DND-41 (cell line): ENCODE data around the gene CCDC73.

Experiments
- ATAC-seq: fragments of 200-7000 bp; cut with Tn5 transposase; 3 replicates; pipeline ENCODE4 v1.9.1; 2021; ENCODE audit warnings: low read depth; ENCODE audit not compliant: insufficient read depth
- DNase-seq: peaks from one replicate; pipeline ENCODE4 v3.0.0-alpha.2; 2020
- H2AFZ ChIP-seq: 2 replicates; pipeline ENCODE4 v1.6.0; 2012; ENCODE audit warnings: low read depth, low read length
- H3K27ac ChIP-seq: 2 replicates; pipeline ENCODE4 v1.5.1; 2012; ENCODE audit warnings: low read length, inconsistent platforms
- H3K27me3 ChIP-seq: fragments of 200-600 bp; sonication (generic); 2 replicates; pipeline ENCODE4 v1.6.0; 2012; ENCODE audit warnings: low read length, mild to moderate bottlenecking, inconsistent platforms; ENCODE audit not compliant: insufficient read depth, poor library complexity
- H3K36me3 ChIP-seq: 2 replicates; pipeline ENCODE4 v1.5.1; 2012; ENCODE audit warnings: low read length, inconsistent platforms; ENCODE audit not compliant: insufficient read depth
- H3K4me1 ChIP-seq: 2 replicates; pipeline ENCODE4 v1.5.1; 2012; ENCODE audit warnings: mild to moderate bottlenecking, low read length; ENCODE audit not compliant: insufficient read depth
- H3K4me2 ChIP-seq: 2 replicates; pipeline ENCODE4 v1.6.0; 2012; ENCODE audit warnings: mild to moderate bottlenecking, moderate library complexity, low read length, inconsistent platforms; ENCODE audit not compliant: insufficient read depth
- H3K4me3 ChIP-seq, 2 experiments: fragments of 200-600 bp in 1 of 2; shearing (Covaris generic) in 1 of 2; 2 replicates each; pipeline ENCODE4 v1.5.1; 2012 to 2016; ENCODE audit warnings: inconsistent platforms in 2 of 2, low read length in 2 of 2, mild to moderate bottlenecking in 2 of 2, low read depth in 1 of 2, moderate library complexity in 1 of 2
- H3K79me2 ChIP-seq: 2 replicates; pipeline ENCODE4 v1.6.0; 2012; ENCODE audit warnings: low read length, inconsistent platforms; ENCODE audit not compliant: insufficient read depth
- H3K9ac ChIP-seq: 2 replicates; pipeline ENCODE4 v1.6.0; 2012; ENCODE audit warnings: low read depth, mild to moderate bottlenecking, inconsistent platforms, low read length, moderate library complexity
- H3K9me3 ChIP-seq: 2 replicates; pipeline ENCODE4 v1.5.1; 2012; ENCODE audit warnings: low read length, moderate library complexity, mild to moderate bottlenecking, inconsistent platforms; ENCODE audit not compliant: insufficient read depth, severe bottlenecking
- H4K20me1 ChIP-seq: 2 replicates; pipeline ENCODE4 v1.6.0; 2012; ENCODE audit warnings: low read length; ENCODE audit not compliant: insufficient read depth
- EZH2 ChIP-seq: IDR thresholded peaks from 3 replicates; pipeline ENCODE4 v1.6.1; 2012; ENCODE audit warnings: borderline replicate concordance, low read depth, mild to moderate bottlenecking, moderate library complexity, low read length, inconsistent platforms; ENCODE audit not compliant: severe bottlenecking
- TF ChIP-seq, protein P1 (sequence below): IDR thresholded peaks from 2 replicates; pipeline ENCODE4 v1.5.1; 2012; ENCODE audit warnings: borderline replicate concordance, low read length, moderate library complexity, mild to moderate bottlenecking; ENCODE audit not compliant: poor library complexity, severe bottlenecking; ENCODE audit errors: extremely low read depth

CCDC73 gene

DNA sequence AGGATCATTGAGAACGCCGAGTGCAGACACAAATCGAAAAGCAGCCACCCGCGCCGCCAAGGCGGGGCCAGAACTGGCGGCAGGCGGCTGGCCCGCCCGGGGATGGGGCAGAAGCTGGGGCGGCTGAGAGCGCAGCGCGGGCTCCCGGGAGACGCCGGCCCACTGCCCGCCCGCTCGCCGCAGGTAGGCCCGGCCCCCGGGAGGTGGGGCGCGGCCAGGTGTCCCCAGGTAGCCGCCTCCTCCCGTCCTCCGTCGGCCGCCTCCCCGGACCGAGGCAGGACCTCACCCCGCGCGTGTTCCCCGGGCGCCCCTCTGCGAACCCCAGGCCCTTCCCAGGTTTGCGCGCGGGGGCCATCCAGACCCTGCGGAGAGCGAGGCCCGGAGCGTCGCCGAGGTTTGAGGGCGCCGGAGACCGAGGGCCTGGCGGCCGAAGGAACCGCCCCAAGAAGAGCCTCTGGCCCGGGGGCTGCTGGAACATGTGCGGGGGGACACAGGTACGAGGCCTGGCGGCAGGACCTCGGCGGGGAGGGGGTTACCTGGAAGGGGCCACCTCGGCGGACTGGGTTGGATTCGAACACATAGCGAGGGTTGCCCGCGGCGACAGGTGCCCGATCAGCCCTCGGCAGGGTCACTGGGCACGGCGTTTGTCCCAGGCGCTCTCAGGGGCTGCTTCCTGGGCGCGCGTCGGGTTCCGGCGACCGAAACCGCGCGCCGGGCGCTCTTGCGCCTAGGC is 35.4 kb upstream of the CCDC73 start, which contains the start of gene PRRG4:
TSS of gene PRRG4 (plus strand) at position 248 of the 733 bp plus-strand sequence. CDS start 603 bp downstream, outside the sequence.
- peak; percentile 86 for ATAC-seq
- Histone ChIP-seq H3K9me3 (no peaks in the 10 kb centered on the region), H3K4me1 (peaks cover 12% of the 10 kb centered on the region), H3K36me3 (no peaks in the 10 kb centered on the region), H3K9ac (peak within 1 kb of the TSS; percentile 49), H3K27ac (no peak within 1 kb of the TSS), H3K79me2 (no peaks in the 10 kb centered on the region), H3K4me2 (peak within 1 kb of the TSS; percentile 79), H3K4me3 (peak within 1 kb of the TSS; percentile 34 to 58; a peak in 3 of 4 replicates), H3K27me3 (peaks cover 5% of the 10 kb centered on the region), H4K20me1 (no peaks in the 10 kb centered on the region), H2AFZ (peak within 1 kb of the TSS; percentile 94)
- TF ChIP-seq, protein P1, sequence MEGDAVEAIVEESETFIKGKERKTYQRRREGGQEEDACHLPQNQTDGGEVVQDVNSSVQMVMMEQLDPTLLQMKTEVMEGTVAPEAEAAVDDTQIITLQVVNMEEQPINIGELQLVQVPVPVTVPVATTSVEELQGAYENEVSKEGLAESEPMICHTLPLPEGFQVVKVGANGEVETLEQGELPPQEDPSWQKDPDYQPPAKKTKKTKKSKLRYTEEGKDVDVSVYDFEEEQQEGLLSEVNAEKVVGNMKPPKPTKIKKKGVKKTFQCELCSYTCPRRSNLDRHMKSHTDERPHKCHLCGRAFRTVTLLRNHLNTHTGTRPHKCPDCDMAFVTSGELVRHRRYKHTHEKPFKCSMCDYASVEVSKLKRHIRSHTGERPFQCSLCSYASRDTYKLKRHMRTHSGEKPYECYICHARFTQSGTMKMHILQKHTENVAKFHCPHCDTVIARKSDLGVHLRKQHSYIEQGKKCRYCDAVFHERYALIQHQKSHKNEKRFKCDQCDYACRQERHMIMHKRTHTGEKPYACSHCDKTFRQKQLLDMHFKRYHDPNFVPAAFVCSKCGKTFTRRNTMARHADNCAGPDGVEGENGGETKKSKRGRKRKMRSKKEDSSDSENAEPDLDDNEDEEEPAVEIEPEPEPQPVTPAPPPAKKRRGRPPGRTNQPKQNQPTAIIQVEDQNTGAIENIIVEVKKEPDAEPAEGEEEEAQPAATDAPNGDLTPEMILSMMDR, result no peak
- peak; percentile 58 for TF ChIP-seq EZH2
- peak; percentile 41 for DNase-seq

DNA sequence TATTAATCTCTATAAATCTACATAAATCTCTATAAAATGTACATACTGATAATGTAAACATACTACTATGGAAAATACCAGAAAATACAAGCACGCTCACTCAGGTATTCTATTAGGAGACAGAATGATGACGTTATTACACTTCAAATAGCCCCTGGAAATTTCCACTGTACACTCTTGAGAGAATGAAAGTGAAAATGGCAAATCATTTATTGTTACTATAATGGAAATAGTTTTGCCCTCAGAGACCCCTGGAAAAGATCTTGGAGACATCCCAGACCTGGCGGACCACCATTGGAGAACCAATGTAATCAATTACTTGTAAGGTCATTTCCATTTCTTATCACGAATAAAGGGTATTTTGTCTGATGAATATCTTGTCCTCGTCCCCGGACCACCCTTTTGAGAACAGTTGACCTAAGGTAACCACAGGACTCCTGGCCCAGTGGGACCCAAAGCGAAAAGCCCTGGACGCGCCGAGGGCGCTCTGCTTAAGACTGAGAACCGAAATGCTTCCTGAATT is 34.8 kb upstream of the CCDC73 start:
- peaks cover 12% of the 10 kb centered on the region for H3K4me1 ChIP-seq
- TF ChIP-seq, protein P1, result no peak
- no peak for TF ChIP-seq EZH2
- peak; percentile 57 for ATAC-seq
- no peak overlapping the region for H3K27ac ChIP-seq
- H3K9ac ChIP-seq, result peak overlapping the region; percentile 49
- no peaks in the 10 kb centered on the region for H3K79me2 ChIP-seq
- peak overlapping the region; percentile 79 for H3K4me2 ChIP-seq
- no peaks in the 10 kb centered on the region for H3K36me3 ChIP-seq
- peak overlapping the region; percentile 94 for H2AFZ ChIP-seq
- no peaks in the 10 kb centered on the region for H3K9me3 ChIP-seq
- DNase-seq, result no peak
- H3K4me3 ChIP-seq, result peak overlapping the region; percentile 34 to 58; a peak in 3 of 4 replicates
- peaks cover 5% of the 10 kb centered on the region for H3K27me3 ChIP-seq
- no peaks in the 10 kb centered on the region for H4K20me1 ChIP-seq

DNA sequence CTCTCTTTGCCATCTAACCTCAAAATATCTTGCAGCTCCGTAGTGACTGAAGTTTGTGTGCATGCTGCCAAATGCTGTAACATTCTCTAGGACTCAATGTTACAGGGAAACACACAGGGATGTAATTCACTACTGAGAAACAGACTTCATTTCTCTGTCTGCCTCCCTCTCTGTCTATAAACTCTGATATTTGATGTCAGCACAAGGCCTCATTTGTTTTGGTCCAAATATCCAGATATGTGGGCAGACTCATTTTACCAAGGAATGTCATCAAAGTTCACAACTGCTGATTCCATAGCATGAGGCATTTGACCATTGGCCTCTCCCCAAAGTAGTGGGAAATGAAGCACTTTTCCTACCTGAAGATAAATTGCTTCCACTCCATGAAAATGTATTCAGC is 32.8 kb upstream of the CCDC73 start:
- DNase-seq, result no peak
- no peaks in the 10 kb centered on the region for H3K27me3 ChIP-seq
- no peak for ATAC-seq
- no peaks in the 10 kb centered on the region for H4K20me1 ChIP-seq
- H3K27ac ChIP-seq, result no peak overlapping the region
- H3K9ac ChIP-seq, result no peak overlapping the region
- no peaks in the 10 kb centered on the region for H3K36me3 ChIP-seq
- peaks cover 12% of the 10 kb centered on the region for H3K4me1 ChIP-seq
- H3K4me2 ChIP-seq, result no peak overlapping the region
- H2AFZ ChIP-seq, result no peak overlapping the region
- H3K79me2 ChIP-seq, result no peaks in the 10 kb centered on the region
- no peaks in the 10 kb centered on the region for H3K9me3 ChIP-seq
- TF ChIP-seq, protein P1, result no peak
- TF ChIP-seq EZH2, result no peak
- no peak overlapping the region for H3K4me3 ChIP-seq
